Right lobe of liver (tissue), 6 donors: ENCODE measurements around the gene ST8SIA2. TPM values are rescaled to one million over a fixed set of nuclear protein-coding genes. Genes with fewer than 3 reads are reported as not detected.

Experiments
- ATAC-seq, 4 donors: fragments of 200-7000 bp; cut with Tn5 transposase; one replicate each; pipeline ENCODE4 v1.9.1; 2020; ENCODE audit warnings: mild to moderate bottlenecking in 4 of 4, moderate library complexity in 4 of 4
- DNase-seq, 3 donors: peaks; one replicate each; pipeline ENCODE4 v3.0.0-alpha.2; 2020
- H3K27ac ChIP-seq, 3 donors: fragments of 200-600 bp; one replicate each; pipeline ENCODE4 v1.8.0; 2022
- H3K27me3 ChIP-seq, 2 donors: fragments of 200-600 bp; one replicate each; pipeline ENCODE4 v1.8.0; 2022
- H3K36me3 ChIP-seq, 4 donors: fragments of 200-600 bp; sonication (generic) in 1 of 4; one replicate each; pipeline versions ENCODE4 v1.5.1 to v1.8.0; 2017 to 2022; ENCODE audit warnings: control low read depth in 1 of 4
- H3K4me1 ChIP-seq, 4 donors: fragments of 200-600 bp; sonication (generic) in 1 of 4; one replicate each; pipeline versions ENCODE4 v1.5.1 to v1.8.0; 2017 to 2022; ENCODE audit warnings: control low read depth in 1 of 4
- H3K4me3 ChIP-seq, 3 donors: fragments of 200-600 bp; one replicate each; pipeline ENCODE4 v1.8.0; 2022
- H3K9me3 ChIP-seq, 4 donors: fragments of 200-600 bp; sonication (generic) in 1 of 4; one replicate each; pipeline versions ENCODE4 v1.5.1 to v1.8.0; 2017 to 2022; ENCODE audit warnings: control low read depth in 1 of 4
- CTCF ChIP-seq, 4 donors: fragments of 200-600 bp in 3 of 4; fragments of 450-650 bp in 1 of 4; IDR thresholded peaks; one replicate each; pipeline versions ENCODE4 v1.5.1 to v1.8.0; 2016 to 2022; ENCODE audit warnings: antibody characterized with exemption in 4 of 4, mild to moderate bottlenecking in 2 of 4
- POLR2A ChIP-seq: fragments of 450-650 bp; IDR thresholded peaks from one replicate; pipeline ENCODE4 v1.6.1; 2017; ENCODE audit warnings: antibody characterized with exemption, mild to moderate bottlenecking
- WGBS: methylation state at CpG from one replicate; pipeline ENCODE4 v1.1.6; 2018; ENCODE audit warnings: low coverage, low lambda C conversion rate; ENCODE audit not compliant: insufficient coverage; ENCODE audit errors: missing lambda C conversion rate; 5-methylcytosine and 5-hydroxymethylcytosine counted together
- intact Hi-C, 2 donors: fragments of 100-400 bp; cut with DNase I; formaldehyde crosslinking; loops; one replicate each; pipeline versions ENCODE4 v1.11.2 to v1.14.1; 2022
- total RNA-seq, 6 experiments: library from RNA; depleted of rRNA in 2 of 6; stranded (reverse); fragments of >200 nt in 2 of 6; fragmentation: NEBNext Ultra II Directional in 3 of 6; extraction: Animal tissue kit (Norgen Biotek cat#: 25700) in 3 of 6; gene quantifications; one replicate each; pipeline versions ENCODE4 v1.1.0 to v1.2.4, GENCODE V29; 2016 to 2023
- donor health status: DM: no; HTN: yes; CAD: no.
- donor health status: DM: no; HTN: no; CAD: no.
- donor health status: DM: no; HTN: no; CAD: no.
- donor health status: DM: no; HTN: yes; CAD: no.
- donor health status: DM: no; HTN: yes; CAD: no.

The ST8SIA2 gene
- total RNA-seq, 6 experiments from 2014 or later, result not detected

GRCh38 chr15:92413510-92413909 lies 19.8 kb downstream of the ST8SIA2 start:
- H3K4me3 ChIP-seq, result no peak overlapping the region
- no peaks in the 10 kb centered on the region for H3K4me1 ChIP-seq
- TF ChIP-seq POLR2A (no peak), CTCF (IDR thresholded peaks at IDR 0.05) (no peak)
- no peak for DNase-seq
- no peak for ATAC-seq
- H3K9me3 ChIP-seq, result no peaks in the 10 kb centered on the region
- intact Hi-C loops, result no loop called here
- no peaks in the 10 kb centered on the region for H3K36me3 ChIP-seq
- 42% methylated on average over 8 of the region's 9 CpGs for WGBS
- no peak overlapping the region for H3K27ac ChIP-seq
- no peaks in the 10 kb centered on the region for H3K27me3 ChIP-seq

- no peak overlapping the region for H3K27ac ChIP-seq
- H3K27me3 ChIP-seq, result no peaks in the 10 kb centered on the region
- no peaks in the 10 kb centered on the region for H3K9me3 ChIP-seq
- no peaks in the 10 kb centered on the region for H3K4me1 ChIP-seq
- no peak for TF ChIP-seq POLR2A
- TF ChIP-seq CTCF (IDR thresholded peaks at IDR 0.05), result no peak
- WGBS, result 59% methylated on average over 9 of the region's 9 CpGs
- DNase-seq (no peak), ATAC-seq (no peak)
- no peak overlapping the region for H3K4me3 ChIP-seq
- no peaks in the 10 kb centered on the region for H3K36me3 ChIP-seq
- intact Hi-C loops, result no loop called here
Observed at GRCh38 chr15:92415639-92416297, 22.1 kb downstream of the ST8SIA2 start.

- ATAC-seq (no peak), DNase-seq (no peak)
- no peaks in the 10 kb centered on the region for H3K4me1 ChIP-seq
- no peaks in the 10 kb centered on the region for H3K9me3 ChIP-seq
- intact Hi-C loops, result no loop called here
- no peak overlapping the region for H3K27ac ChIP-seq
- no peaks in the 10 kb centered on the region for H3K36me3 ChIP-seq
- no peaks in the 10 kb centered on the region for H3K27me3 ChIP-seq
- WGBS, result 53% methylated on average over 3 of the region's 12 CpGs
- H3K4me3 ChIP-seq, result no peak overlapping the region
- no peak for TF ChIP-seq POLR2A
- TF ChIP-seq CTCF (IDR thresholded peaks at IDR 0.05), result no peak
Observed at GRCh38 chr15:92416557-92416956, 22.9 kb downstream of the ST8SIA2 start.

- WGBS, result 39% methylated on average over 6 of the region's 7 CpGs
- H3K36me3 ChIP-seq, result no peaks in the 10 kb centered on the region
- H3K9me3 ChIP-seq, result no peaks in the 10 kb centered on the region
- no peak overlapping the region for H3K27ac ChIP-seq
- intact Hi-C loops, result no loop called here
- no peaks in the 10 kb centered on the region for H3K27me3 ChIP-seq
- no peak for TF ChIP-seq CTCF (IDR thresholded peaks at IDR 0.05)
- no peak for TF ChIP-seq POLR2A
- no peak overlapping the region for H3K4me3 ChIP-seq
- DNase-seq (no peak), ATAC-seq (no peak)
- H3K4me1 ChIP-seq, result no peaks in the 10 kb centered on the region
Observed at GRCh38 chr15:92417716-92418115, 24.0 kb downstream of the ST8SIA2 start.
